ENCODE measurements around the gene GPR31.

GPR31 gene

DNA sequence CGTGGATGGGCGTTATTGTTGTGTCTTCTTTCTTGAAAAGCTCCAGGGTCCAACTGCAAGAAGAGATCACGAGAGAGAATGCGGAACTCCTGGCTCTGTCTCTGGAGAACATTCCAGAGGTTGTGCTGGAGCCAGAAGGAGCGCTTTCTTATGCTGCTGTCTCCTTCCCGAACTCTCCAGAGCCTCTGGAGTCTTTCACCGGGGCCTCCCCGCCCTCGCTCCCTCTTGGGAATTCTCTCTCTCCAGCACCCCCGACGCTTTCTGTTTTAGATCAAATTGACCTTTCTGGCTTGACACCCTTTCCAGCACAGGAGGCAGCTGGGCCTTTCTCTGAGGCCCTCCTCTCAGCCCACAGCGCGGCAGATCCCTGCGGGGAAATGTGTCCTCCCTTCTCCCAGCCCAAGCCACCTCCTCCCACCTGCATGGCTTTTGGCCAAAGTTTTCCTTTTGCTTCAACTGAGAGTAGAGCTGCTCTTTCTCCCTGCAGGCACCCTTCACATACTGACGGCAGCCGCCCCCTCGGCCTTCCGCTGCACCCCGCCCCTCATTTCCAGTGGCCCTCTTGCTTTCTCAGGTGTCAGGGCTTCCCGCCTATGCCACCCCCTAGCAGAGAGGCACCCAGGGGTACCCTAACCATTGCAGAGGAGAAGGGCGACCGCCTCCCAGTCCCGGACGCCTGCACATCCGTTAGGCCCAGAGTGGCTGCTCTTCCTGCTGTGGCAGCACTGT lies 41.5 kb downstream of the GPR31 start:
- no peak for FAIRE-seq

DNA sequence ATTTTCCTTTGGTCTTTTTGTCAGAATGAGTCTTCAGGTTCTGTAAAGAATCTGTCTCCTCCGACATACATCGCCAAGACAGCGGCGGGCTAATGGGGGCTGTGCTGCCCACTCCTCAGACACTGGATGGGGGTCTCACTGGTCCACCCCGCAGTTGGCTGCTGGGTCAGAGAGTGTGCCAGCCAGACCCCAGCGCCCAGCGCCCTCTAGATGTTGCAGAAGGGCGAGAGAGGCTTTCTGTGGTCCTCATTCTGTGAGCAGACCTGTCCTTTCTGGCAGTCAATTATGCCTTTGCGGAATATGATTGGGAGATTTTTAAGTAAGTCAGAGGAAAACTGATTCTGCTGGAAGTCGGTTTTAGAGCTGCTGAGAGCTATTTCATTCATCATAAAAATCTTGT lies 42.7 kb downstream of the GPR31 start:
- no peak for FAIRE-seq

DNA sequence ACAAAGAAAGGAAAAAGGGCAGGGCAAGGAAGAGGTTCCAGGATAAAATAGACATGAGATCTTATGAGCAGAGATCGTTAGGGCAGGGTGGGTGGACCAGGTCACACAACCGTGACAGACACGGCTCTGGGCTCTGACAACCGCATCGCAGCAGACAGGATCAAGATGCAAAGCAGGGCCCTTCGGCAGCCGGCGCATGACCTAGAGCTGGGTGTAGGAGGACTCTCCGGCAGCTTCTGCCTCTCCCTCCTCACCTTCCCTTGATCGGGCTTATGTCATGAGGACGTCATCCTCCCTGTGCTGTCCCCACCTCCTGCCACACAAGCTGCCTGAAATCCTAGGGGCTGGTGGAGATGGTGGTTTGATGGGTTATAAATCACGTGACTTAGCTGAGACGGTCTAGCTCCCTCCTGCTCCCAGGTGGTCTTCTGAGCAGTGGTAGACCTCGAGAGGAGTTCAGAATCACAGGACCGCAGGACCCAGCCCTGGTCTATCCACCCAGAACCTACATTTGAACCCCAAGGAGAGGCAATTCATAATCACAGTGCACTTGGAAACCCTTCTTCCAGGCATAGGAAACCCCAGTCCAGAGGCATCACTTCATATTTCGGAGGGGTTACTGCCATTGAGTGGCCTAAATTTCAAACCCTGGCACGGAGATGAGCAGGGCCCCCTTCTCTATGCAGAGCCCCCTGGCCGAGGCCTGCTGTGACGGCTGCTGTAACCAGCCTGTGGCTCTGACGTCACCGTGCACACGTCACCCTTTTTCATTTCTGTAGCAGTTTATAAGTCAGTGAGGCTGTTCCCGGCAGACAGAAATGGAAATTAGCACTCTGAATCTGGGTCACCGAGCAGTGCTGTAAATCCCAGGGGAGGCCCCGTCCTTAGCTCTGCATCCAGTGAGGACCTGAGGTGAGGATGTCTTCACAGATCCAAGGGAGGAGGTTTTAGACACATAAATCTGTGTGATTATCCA lies 43.6 kb downstream of the GPR31 start:
- no peak for FAIRE-seq

DNA sequence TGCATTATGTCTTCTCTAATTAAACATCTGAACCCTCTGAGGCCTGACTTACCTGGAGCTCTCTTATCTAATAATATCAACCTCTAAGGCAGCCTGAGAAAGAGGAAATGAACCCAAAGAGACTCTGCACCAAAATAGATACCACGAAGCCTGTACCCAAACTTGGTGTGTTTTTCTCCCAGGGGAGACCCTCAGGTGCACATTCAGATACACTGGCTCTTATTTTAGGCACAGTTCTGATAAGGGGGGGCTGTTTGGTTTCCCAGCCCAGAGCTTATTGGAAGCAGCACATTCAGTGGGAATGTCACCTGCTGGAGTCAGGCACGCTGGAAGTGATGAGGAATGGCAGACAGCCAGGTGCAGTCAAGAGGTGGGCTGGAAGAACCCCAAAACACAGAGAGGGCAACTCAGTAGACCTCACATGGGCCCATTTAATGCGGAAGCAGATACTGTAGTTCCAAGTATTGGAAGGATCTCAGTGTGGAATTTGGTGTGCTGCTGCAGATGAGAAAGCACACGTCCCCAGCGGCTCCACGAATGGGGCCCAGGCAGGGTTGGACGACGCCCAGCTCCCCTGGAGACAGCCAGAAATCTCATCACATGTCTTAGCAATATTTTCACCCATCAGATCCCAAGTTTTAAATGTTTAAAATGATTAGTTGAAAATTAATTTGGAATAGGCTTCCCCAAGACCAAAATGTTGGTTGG lies 44.6 kb downstream of the GPR31 start:
- no peak for FAIRE-seq

DNA sequence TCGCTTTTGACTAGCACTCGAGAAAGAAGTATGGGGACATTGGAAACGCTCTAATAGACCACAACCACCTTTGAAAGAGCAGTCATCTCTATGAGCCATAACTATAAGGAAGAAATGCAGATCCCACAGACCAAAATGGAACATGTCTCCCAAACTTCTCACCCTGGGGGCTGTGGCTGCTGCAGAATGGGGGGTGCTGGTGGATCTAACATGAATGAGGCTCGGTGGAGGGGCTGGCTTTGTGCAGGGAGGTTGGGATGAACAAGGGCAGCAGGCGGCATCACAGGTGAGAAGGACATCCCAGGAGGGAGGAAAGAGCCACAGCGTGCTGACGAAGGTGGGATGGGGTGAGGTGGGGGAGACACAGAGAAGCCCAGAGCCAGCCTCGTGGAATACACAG lies 45.4 kb downstream of the GPR31 start:
- FAIRE-seq, result no peak

DNA sequence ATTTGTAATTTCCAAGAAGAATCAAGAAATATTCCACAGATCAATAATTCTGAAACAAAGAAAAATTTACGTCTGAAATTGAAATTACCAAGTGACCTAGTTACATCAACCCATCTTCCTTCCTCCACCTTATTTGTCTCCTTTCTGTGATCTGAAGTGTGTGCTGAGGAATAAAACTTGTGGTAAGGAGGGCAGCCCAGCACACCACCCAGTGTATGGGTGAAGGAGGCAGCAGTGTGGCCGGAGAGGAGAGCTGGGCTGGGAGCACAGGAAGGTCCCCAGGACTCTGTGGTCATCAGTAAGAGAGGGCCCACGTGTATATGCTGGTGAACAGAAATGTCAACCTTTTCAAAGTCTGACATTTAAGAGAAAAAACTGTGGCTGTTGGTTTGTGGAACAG lies 46.2 kb downstream of the GPR31 start:
- FAIRE-seq, result no peak

DNA sequence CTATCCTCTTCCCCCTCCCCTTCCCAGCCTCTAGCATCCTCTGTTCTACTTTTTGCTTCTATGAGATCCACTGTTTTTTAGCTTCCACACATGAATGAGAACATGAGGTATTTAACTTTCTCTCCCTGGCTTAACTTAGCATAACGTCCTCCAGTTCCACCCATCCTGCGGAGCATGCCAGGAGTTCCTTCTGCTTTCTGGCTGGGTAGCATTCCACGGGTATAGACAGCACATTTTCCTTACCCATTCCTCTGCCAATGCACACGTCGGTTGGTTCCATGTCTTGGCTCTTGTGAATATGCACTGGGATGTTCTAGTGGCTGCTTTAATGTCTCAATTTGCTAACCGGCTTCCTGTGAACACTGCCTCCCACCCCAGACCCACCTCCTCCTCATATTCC lies 48.1 kb downstream of the GPR31 start:
- no peak for FAIRE-seq

DNA sequence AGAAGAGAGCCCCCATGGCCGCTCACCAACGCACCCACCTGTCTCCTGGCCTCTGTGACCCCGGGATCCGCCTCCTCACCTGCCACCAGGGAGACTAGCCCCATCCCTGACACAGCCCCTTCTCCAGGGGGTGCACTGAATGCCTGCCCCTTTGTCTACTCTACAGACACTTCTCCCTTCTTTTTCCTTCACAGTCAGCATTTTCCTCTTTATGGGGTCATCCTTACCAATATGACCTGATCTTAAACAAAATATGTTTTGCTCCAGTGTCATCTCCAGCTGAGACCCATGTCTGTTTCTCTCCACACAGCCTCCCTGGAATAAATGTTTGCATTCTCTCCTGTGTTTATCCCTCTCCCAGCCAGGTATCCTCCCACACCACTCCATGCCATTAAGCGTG lies 49.5 kb downstream of the GPR31 start:
- no peak for FAIRE-seq

DNA sequence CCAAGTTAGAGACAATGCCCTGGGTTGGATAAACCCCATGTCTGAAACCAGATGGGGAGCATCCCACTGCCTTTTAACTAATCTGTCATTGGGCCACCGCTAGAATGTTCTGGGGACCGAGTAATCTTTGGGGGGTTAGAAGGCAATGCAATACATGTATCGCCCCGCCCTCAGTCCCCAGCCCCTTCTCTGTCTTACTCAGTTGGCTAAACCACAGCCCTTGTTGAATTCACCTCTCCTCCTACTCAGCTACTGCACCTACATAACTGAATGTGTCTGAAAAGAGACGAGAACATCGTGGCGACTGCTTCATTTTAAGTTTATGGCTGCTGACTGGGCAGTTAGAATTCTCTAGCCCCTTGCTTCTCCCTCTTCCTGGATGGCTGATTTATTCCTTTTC lies 50.0 kb downstream of the GPR31 start:
- FAIRE-seq, result no peak

DNA sequence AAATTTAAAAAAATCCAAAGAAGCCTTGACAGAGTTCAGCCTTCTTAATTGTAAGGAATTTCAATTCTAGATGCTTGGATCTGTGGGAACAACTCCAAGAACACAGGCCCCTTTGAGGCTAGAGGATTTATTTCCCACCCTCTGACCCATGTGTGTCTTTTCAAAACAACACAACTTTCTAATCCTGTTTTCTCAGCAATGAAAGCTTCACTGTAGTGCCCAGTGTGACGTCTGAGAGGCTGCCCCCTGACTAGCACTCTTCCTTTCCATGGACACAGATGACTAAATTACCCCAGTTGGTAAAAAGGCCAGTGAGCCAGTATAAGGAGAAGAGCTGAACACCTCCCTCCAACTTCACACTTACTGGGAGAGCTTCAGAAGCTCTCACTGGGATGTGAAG lies 51.4 kb downstream of the GPR31 start:
- FAIRE-seq, result no peak

All from colon (tissue), 2 donors.